HepG2 (cell line): Measurements from ENCODE around the gene B4GALT7. TPM values are rescaled to one million over a fixed set of nuclear protein-coding genes. Genes with fewer than 3 reads are reported as not detected.
A peak's percentile ranks its signal among the peaks of the same experiment; 100 is the strongest.

Experiments
- ARNT2 ChIP-seq: sonication (generic); formaldehyde crosslinking; IDR thresholded peaks from 2 replicates; pipeline ENCODE4 v1.8.0; 2022; ENCODE audit warnings: mild to moderate bottlenecking, low read depth, missing genetic modification reagents, moderate library complexity
- ESRRA ChIP-seq: sonication (generic); formaldehyde crosslinking; IDR thresholded peaks from 2 replicates; pipeline ENCODE4 v1.5.1; 2020; ENCODE audit warnings: mild to moderate bottlenecking, low read depth, missing genetic modification reagents
- GABPA ChIP-seq, 2 experiments: IDR thresholded peaks; 2 replicates each; pipeline ENCODE4 v1.6.1; 2011 to 2016; ENCODE audit warnings: low read depth in 2 of 2, low read length in 1 of 2, missing biosample characterization in 1 of 2, missing genetic modification characterization in 1 of 2
- JARID2 ChIP-seq: sonication (generic); formaldehyde crosslinking; IDR thresholded peaks from 2 replicates; pipeline ENCODE4 v1.8.1; 2023; ENCODE audit warnings: missing genetic modification reagents, inconsistent platforms; ENCODE audit not compliant: insufficient replicate concordance
- TEAD2 ChIP-seq: sonication (generic); formaldehyde crosslinking; IDR thresholded peaks from 2 replicates; pipeline ENCODE4 v1.9.0; 2021; ENCODE audit warnings: missing genetic modification reagents
- ZBTB20 ChIP-seq: sonication (generic); formaldehyde crosslinking; IDR thresholded peaks from 2 replicates; pipeline ENCODE4 v1.8.1; 2023; ENCODE audit warnings: missing genetic modification reagents, low read depth, mild to moderate bottlenecking, borderline replicate concordance
- ZBTB33 ChIP-seq: sonication (generic); formaldehyde crosslinking; IDR thresholded peaks from 2 replicates; pipeline ENCODE4 v1.4.0; 2020; ENCODE audit warnings: missing genetic modification reagents
- ZEB1 ChIP-seq: IDR thresholded peaks from 2 replicates; pipeline ENCODE4 v1.6.1; 2012; ENCODE audit warnings: mild to moderate bottlenecking, low read depth, inconsistent platforms; ENCODE audit not compliant: insufficient replicate concordance
- ZNF326 ChIP-seq: sonication (generic); formaldehyde crosslinking; IDR thresholded peaks from 2 replicates; pipeline ENCODE4 v1.4.0; 2020; ENCODE audit warnings: missing genetic modification reagents, borderline replicate concordance
- ZNF672 ChIP-seq: sonication (generic); formaldehyde crosslinking; IDR thresholded peaks from 2 replicates; pipeline ENCODE4 v1.8.1; 2022; ENCODE audit warnings: missing genetic modification reagents
- ZNF687 ChIP-seq: sonication (generic); formaldehyde crosslinking; IDR thresholded peaks from 2 replicates; pipeline ENCODE4 v1.5.1; 2020; ENCODE audit warnings: mild to moderate bottlenecking, missing genetic modification reagents, moderate library complexity
- ZSCAN30 ChIP-seq: sonication (generic); formaldehyde crosslinking; IDR thresholded peaks from 2 replicates; pipeline ENCODE4 v1.5.0; 2020; ENCODE audit warnings: mild to moderate bottlenecking, missing genetic modification reagents
- polyA plus RNA-seq, 8 experiments: library from polyadenylated mRNA; depleted of rRNA in 3 of 8; stranded (reverse) in 7 of 8; unstranded in 1 of 8; fragments of >200 nt; fragmentation: Illumina TruSeq in 4 of 8; extraction: Trizol in 4 of 8; gene quantifications; 2 replicates each; pipeline versions ENCODE4 v1.2.1 to v1.2.3, GENCODE V29; 2011 to 2016; ENCODE audit warnings: low read depth in 4 of 8, missing spikeins in 1 of 8, mixed read lengths in 1 of 8; ENCODE audit not compliant: insufficient read depth in 1 of 8
- total RNA-seq, 5 experiments: library from RNA; depleted of rRNA; stranded (reverse); fragments of >200 nt; fragmentation: Illumina TruSeq; extraction: Trizol; gene quantifications; 2 replicates each; pipeline ENCODE4 v1.2.3, GENCODE V29; 2016; ENCODE audit warnings: low read depth in 1 of 5
- TF ChIP-seq, protein P1 (sequence below): sonication (generic); formaldehyde crosslinking; IDR thresholded peaks from 2 replicates; pipeline ENCODE4 v1.4.0; 2020; ENCODE audit warnings: missing genetic modification reagents
- TF ChIP-seq, protein P2 (sequence below): sonication (generic); formaldehyde crosslinking; IDR thresholded peaks from 2 replicates; pipeline ENCODE4 v1.8.0; 2022; ENCODE audit warnings: mild to moderate bottlenecking, missing genetic modification reagents, borderline replicate concordance

Gene B4GALT7
- total and polyA plus RNA-seq, 2 of the 13 experiments (the other 11 are each of a cell fraction or from before 2014, with no cell fraction given), result 16.4 to 20.5 TPM

DNA sequence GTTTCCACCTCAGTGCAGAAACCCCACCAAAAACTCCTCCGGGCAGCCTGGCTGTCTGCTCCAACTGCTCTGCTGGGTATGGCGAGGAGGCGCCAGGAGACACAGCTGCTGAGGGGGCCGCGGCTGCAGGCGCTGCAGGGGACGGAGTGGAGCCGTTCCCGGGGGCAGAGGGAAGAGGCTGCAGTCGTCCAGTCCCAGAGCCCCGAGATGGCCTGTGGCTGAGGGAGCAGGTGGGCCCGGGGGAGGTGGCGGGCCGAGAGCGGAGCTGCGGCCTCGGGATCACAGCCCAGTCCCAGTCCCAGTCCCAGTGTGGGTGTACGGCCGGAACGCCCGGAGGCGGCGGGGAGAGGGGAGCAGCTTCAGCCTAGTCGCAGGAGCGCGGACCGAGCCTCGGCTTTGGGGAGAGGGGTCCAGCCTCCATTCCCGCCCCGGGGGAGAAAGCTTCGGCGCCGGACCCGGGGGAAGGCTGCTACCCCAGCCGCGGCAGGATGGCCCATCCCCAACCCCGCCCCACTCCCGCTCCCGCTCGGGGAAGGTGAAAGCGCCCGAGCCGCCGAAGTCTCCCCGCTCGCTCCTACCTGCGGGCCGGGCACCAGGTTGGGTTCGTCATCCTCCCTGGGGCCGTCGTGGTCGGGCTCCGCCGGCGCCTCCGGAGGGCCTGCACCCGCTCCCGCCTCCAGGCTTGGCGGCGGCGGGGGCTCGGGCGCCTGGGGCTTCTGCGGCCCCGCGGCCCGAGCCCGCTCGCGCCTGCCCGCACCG, 46.1 kb upstream of the B4GALT7 start (continued):
- TF ChIP-seq, protein P1, sequence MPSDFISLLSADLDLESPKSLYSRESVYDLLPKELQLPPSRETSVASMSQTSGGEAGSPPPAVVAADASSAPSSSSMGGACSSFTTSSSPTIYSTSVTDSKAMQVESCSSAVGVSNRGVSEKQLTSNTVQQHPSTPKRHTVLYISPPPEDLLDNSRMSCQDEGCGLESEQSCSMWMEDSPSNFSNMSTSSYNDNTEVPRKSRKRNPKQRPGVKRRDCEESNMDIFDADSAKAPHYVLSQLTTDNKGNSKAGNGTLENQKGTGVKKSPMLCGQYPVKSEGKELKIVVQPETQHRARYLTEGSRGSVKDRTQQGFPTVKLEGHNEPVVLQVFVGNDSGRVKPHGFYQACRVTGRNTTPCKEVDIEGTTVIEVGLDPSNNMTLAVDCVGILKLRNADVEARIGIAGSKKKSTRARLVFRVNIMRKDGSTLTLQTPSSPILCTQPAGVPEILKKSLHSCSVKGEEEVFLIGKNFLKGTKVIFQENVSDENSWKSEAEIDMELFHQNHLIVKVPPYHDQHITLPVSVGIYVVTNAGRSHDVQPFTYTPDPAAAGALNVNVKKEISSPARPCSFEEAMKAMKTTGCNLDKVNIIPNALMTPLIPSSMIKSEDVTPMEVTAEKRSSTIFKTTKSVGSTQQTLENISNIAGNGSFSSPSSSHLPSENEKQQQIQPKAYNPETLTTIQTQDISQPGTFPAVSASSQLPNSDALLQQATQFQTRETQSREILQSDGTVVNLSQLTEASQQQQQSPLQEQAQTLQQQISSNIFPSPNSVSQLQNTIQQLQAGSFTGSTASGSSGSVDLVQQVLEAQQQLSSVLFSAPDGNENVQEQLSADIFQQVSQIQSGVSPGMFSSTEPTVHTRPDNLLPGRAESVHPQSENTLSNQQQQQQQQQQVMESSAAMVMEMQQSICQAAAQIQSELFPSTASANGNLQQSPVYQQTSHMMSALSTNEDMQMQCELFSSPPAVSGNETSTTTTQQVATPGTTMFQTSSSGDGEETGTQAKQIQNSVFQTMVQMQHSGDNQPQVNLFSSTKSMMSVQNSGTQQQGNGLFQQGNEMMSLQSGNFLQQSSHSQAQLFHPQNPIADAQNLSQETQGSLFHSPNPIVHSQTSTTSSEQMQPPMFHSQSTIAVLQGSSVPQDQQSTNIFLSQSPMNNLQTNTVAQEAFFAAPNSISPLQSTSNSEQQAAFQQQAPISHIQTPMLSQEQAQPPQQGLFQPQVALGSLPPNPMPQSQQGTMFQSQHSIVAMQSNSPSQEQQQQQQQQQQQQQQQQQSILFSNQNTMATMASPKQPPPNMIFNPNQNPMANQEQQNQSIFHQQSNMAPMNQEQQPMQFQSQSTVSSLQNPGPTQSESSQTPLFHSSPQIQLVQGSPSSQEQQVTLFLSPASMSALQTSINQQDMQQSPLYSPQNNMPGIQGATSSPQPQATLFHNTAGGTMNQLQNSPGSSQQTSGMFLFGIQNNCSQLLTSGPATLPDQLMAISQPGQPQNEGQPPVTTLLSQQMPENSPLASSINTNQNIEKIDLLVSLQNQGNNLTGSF, result no peak
- TF ChIP-seq ZNF672 (CRISPR knock-in tag) (no peak), ZNF687 (CRISPR knock-in tag) (peak; percentile 30; the same call in 1 of the 2 replicates), TEAD2 (no peak), ZSCAN30 (CRISPR knock-in tag) (no peak), ZEB1 (no peak), JARID2 (CRISPR knock-in tag) (no peak), ZBTB20 (CRISPR knock-in tag) (peak; percentile 11; the same call in 1 of the 2 replicates), ZBTB33 (CRISPR knock-in tag) (no peak), ARNT2 (CRISPR knock-in tag) (no peak), GABPA (IDR thresholded peaks at IDR 0.05; ENCODE audit: low read depth, low read length) (no peak), GABPA (CRISPR knock-in tag; IDR thresholded peaks at IDR 0.05; ENCODE audit: low read depth) (no peak), ESRRA (CRISPR knock-in tag) (no peak), ZNF326 (CRISPR knock-in tag) (no peak)
- TF ChIP-seq, protein P2, sequence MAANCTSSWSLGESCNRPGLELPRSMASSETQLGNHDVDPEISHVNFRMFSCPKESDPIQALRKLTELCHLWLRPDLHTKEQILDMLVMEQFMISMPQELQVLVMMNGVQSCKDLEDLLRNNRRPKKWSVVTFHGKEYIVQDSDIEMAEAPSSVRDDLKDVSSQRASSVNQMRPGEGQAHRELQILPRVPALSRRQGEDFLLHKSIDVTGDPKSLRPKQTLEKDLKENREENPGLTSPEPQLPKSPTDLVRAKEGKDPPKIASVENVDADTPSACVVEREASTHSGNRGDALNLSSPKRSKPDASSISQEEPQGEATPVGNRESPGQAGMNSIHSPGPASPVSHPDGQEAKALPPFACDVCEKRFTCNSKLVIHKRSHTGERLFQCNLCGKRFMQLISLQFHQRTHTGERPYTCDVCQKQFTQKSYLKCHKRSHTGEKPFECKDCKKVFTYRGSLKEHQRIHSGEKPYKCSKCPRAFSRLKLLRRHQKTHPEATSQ (CRISPR knock-in tag), result no peak
